Prostate gland (tissue), 2 donors: Measurements from ENCODE around the gene ERG. TPM values are rescaled to one million over a fixed set of nuclear protein-coding genes. Genes with fewer than 3 reads are reported as not detected.

Experiments used
- small RNA-seq, 2 donors: library from RNA; depleted of rRNA; stranded (forward); fragments of <200 nt; gene quantifications; one replicate each; pipeline ENCODE3, GENCODE V24; 2016
- total RNA-seq, 2 donors: library from RNA; depleted of rRNA; stranded (reverse); fragments of >200 nt; gene quantifications; one replicate each; pipeline ENCODE4 v1.1.0, GENCODE V29; 2016

ERG gene
- total RNA-seq, 2 donors from 2014 or later, result 2.6 to 11.2 TPM

Small RNA genes lying within 50 kb of the gene (small RNA-seq; reads per million reads assigned to genes)
- 0 reads per million in 2 donors for gene SNRPGP13

Other genes with a start within 250 kb of the ERG start
- 1 to 10 TPM; 4.5 to 5.6 TPM for gene KCNJ15, start 241.5 kb downstream of the ERG start, total RNA-seq